ENCODE data around the gene ANTXR2. TPM values are rescaled to one million over a fixed set of nuclear protein-coding genes. Genes with fewer than 3 reads are reported as not detected.

Gene ANTXR2
- total RNA-seq, 2 donors from 2014 or later: 13.6 to 16.4 TPM

GRCh38 chr4:79948739-79949138 lies 124.3 kb downstream of the ANTXR2 start:
- Histone ChIP-seq H3K36me3 (ENCODE audit: control insufficient read depth, insufficient read depth, low read length) (no peaks in the 10 kb centered on the region), H3K4me1 (ENCODE audit: control insufficient read depth, insufficient read depth, low read length) (no peaks in the 10 kb centered on the region), H3K9ac (ENCODE audit: extremely low read depth, low read length, poor library complexity, severe bottlenecking) (no peak overlapping the region), H3K4me3 (ENCODE audit: low read length) (no peak overlapping the region), H3K9me3 (ENCODE audit: control insufficient read depth, low read length) (no peaks in the 10 kb centered on the region), H3K27ac (ENCODE audit: low read depth, low read length) (no peak overlapping the region), H3K27me3 (ENCODE audit: control insufficient read depth, insufficient read depth, low read length, poor library complexity, severe bottlenecking) (no peaks in the 10 kb centered on the region)
- Mint-ChIP-seq H3K27ac (no peak overlapping the region), H3K4me1 (no peaks in the 10 kb centered on the region), H3K36me3 (ENCODE audit: low read depth) (no peaks in the 10 kb centered on the region), H3K9me3 (no peaks in the 10 kb centered on the region), H3K27me3 (ENCODE audit: insufficient read depth) (no peaks in the 10 kb centered on the region), H3K4me3 (no peak overlapping the region)
- DNase-seq: no peak
- no peak for TF ChIP-seq CTCF (conservative IDR thresholded peaks at IDR 0.05)

DNA sequence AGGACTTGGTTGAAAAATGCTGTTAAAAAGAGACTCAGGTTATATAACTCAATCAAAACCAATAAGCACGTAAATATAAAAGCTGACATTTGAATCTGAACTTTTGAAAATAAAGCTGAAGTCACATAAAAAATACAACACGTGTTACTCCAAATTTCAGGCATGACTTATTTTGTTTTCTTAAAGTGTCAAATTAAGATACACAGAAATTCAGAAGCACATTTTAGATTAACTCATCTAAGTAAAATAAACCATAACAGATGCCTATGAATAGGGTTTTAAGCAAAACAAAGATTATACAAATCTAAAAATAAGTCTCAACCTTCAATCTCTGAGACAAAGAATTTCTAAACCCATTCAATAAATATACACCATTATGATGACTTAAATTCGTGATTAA lies 124.8 kb downstream of the ANTXR2 start:
- no peaks in the 10 kb centered on the region for H3K27me3 ChIP-seq (ENCODE audit: control insufficient read depth, insufficient read depth, low read length, poor library complexity, severe bottlenecking)
- H3K27ac ChIP-seq (ENCODE audit: low read depth, low read length): no peak overlapping the region
- no peaks in the 10 kb centered on the region for H3K4me1 Mint-ChIP-seq

DNA sequence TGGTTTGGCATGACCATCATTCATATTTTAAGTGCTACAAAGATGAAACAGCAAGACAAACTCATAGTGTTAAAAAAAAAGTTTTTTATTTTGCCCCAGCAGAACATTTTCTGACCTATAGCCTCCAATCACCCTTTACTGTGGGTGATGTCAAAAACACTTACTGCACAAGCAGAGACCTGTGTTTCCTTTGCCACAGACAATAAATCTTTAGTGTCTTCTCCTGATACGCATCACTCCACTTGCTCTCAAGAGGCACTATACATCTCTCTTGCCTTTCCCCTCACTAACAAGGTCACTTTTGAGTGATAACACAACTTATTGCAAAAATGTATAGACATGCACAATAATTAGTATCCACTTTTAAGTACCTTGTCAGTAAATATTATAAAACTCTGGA lies 125.6 kb downstream of the ANTXR2 start:
- Histone ChIP-seq H3K9ac (ENCODE audit: extremely low read depth, low read length, poor library complexity, severe bottlenecking) (no peak overlapping the region), H3K36me3 (ENCODE audit: control insufficient read depth, insufficient read depth, low read length) (no peaks in the 10 kb centered on the region), H3K4me3 (ENCODE audit: low read length) (no peak overlapping the region), H3K27me3 (ENCODE audit: control insufficient read depth, insufficient read depth, low read length, poor library complexity, severe bottlenecking) (no peaks in the 10 kb centered on the region), H3K9me3 (ENCODE audit: control insufficient read depth, low read length) (no peaks in the 10 kb centered on the region), H3K27ac (ENCODE audit: low read depth, low read length) (no peak overlapping the region), H3K4me1 (ENCODE audit: control insufficient read depth, insufficient read depth, low read length) (no peaks in the 10 kb centered on the region)
- WGBS, 2 experiments (ENCODE audit: insufficient coverage in 1 of 2, insufficient read length in 1 of 2): 91 to 100% methylated on average over 1 of the region's 1 CpG
- H3K27ac Mint-ChIP-seq: no peak overlapping the region
- no peak overlapping the region for H3K4me3 Mint-ChIP-seq
- no peaks in the 10 kb centered on the region for H3K27me3 Mint-ChIP-seq (ENCODE audit: insufficient read depth)
- no peaks in the 10 kb centered on the region for H3K4me1 Mint-ChIP-seq
- DNase-seq: no peak
- no peaks in the 10 kb centered on the region for H3K36me3 Mint-ChIP-seq (ENCODE audit: low read depth)
- TF ChIP-seq CTCF (conservative IDR thresholded peaks at IDR 0.05): no peak
- H3K9me3 Mint-ChIP-seq: no peaks in the 10 kb centered on the region

More for the DNA sequence above, 124.8 kb downstream of the ANTXR2 start:
- Mint-ChIP-seq H3K4me3 (no peak overlapping the region), H3K36me3 (ENCODE audit: low read depth) (no peaks in the 10 kb centered on the region), H3K27ac (no peak overlapping the region), H3K27me3 (ENCODE audit: insufficient read depth) (no peaks in the 10 kb centered on the region), H3K9me3 (no peaks in the 10 kb centered on the region)
- no peaks in the 10 kb centered on the region for H3K4me1 ChIP-seq (ENCODE audit: control insufficient read depth, insufficient read depth, low read length)
- no peaks in the 10 kb centered on the region for H3K36me3 ChIP-seq (ENCODE audit: control insufficient read depth, insufficient read depth, low read length)
- no peaks in the 10 kb centered on the region for H3K9me3 ChIP-seq (ENCODE audit: control insufficient read depth, low read length)
- no peak for TF ChIP-seq CTCF (conservative IDR thresholded peaks at IDR 0.05)
- no peak overlapping the region for H3K4me3 ChIP-seq (ENCODE audit: low read length)
- no peak for DNase-seq
- no peak overlapping the region for H3K9ac ChIP-seq (ENCODE audit: extremely low read depth, low read length, poor library complexity, severe bottlenecking)
- 96 to 100% methylated on average over 1 to 3 of the region's 3 CpGs for WGBS, 2 experiments (ENCODE audit: insufficient coverage in 1 of 2, insufficient read length in 1 of 2)

All from endodermal cell (in vitro differentiated cells).